Fibroblast of lung (primary cell): ENCODE results near the gene CAMK1D.

ENCODE experiments used
- EZH2 ChIP-seq: IDR thresholded peaks from 2 replicates; pipeline ENCODE4 v1.5.1; 2012; ENCODE audit warnings: low read length, control low read depth, mild to moderate bottlenecking; ENCODE audit errors: missing control alignments
- TF ChIP-seq, protein P1 (sequence below), 2 donors: IDR thresholded peaks in 1 of 2; conservative IDR thresholded peaks in 1 of 2; 1 replicate in 1 of 2; 2 replicates in 1 of 2; pipeline ENCODE4 v1.5.1; 2011 to 2012; ENCODE audit warnings: low read length in 2 of 2, control low read depth in 1 of 2, inconsistent platforms in 1 of 2, low read depth in 1 of 2, mild to moderate bottlenecking in 1 of 2

DNA sequence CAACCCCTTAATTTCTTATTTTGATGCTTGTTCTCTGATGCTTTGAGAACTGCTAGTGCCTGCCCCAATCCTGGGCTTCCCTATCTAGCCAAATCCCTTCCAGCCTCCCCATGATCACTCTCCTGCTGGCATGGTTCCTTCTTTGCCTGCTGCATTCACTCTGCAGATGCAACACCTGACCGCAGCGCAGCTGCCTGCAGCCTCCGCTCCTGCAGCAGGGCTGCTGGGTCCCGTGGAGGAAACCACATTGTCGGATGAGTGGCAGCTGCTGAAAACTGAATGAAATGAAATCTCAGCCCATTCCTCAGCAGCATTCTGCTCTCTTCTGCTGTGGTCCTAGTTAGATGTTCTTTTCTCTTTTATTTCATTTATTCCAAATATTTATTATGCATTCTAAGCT is 331.9 kb downstream of the CAMK1D start:
- TF ChIP-seq, protein P1, sequence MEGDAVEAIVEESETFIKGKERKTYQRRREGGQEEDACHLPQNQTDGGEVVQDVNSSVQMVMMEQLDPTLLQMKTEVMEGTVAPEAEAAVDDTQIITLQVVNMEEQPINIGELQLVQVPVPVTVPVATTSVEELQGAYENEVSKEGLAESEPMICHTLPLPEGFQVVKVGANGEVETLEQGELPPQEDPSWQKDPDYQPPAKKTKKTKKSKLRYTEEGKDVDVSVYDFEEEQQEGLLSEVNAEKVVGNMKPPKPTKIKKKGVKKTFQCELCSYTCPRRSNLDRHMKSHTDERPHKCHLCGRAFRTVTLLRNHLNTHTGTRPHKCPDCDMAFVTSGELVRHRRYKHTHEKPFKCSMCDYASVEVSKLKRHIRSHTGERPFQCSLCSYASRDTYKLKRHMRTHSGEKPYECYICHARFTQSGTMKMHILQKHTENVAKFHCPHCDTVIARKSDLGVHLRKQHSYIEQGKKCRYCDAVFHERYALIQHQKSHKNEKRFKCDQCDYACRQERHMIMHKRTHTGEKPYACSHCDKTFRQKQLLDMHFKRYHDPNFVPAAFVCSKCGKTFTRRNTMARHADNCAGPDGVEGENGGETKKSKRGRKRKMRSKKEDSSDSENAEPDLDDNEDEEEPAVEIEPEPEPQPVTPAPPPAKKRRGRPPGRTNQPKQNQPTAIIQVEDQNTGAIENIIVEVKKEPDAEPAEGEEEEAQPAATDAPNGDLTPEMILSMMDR (conservative IDR thresholded peaks at IDR 0.05 in 1 of 2, IDR thresholded peaks at IDR 0.05 in 1 of 2; ENCODE audit: low read depth in 1 of 2, low read length in 2 of 2) = no peak
- TF ChIP-seq EZH2 = no peak
